Measurements from ENCODE around the gene ZNF30.
"Not testable (repeated sequence)": the region's sequence is repeated elsewhere in the genome, so short reads cannot be mapped to it uniquely, and the experiment has no call there.

Gene ZNF30

DNA sequence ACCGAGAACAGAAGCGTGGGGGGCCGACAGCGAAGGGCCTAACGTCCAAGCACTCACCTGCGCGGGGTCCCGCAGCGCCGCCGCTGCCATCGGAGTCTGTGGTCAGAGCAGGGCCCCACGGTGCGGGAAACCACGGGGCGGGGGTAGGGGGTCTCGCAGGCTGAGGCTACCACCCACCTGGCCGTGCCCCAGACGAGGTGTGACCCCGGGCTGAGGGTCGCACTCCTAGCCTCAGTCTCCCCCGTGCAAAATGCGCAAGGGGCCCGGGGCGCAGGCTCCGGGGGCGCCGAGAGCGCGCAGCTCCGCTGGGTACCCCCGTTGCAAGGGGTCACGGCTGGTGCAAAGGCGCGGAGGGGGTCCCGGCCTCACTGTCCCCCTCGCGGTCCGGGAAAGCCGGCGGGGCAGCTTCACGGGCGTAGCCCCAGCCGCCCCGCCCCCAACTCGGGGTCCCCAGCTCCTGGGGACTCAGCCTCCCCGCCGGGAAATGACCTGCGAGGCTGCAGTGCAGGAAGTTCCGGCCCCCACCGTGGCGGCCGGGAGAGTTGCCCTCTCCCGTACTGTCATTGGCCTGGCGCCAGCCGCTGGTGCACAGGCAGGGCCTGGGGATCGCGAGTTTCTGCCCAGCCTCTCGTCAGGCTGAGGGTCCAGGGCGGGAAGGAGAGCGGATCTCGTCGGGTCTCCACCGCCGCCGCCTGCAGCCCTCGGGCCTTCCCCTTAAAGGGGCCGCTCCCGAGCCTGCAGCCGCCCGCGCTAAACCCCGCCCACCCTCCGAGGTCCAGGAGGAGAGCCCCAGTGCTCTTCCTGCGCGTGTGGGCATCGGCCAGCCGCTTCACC, 37.1 kb downstream of the ZNF30 start, which contains the start of gene ZNF792:
ZNF792 (minus strand) TSS at position 657 of the 834 bp plus-strand sequence; CDS start at position 90, 567 bp downstream.
- Mint-ChIP-seq H3K36me3 (ENCODE audit: insufficient read depth) (peaks cover 38% of the 10 kb centered on the region), H3K4me3 (peak within 1 kb of the TSS; percentile 88 to 97), H3K4me1 (ENCODE audit: low read depth in 2 of 2) (peaks cover 28 to 29% of the 10 kb centered on the region in 2 donors), H3K27ac (peak within 1 kb of the TSS; percentile 88 to 91), H3K9me3 (peaks cover 27 to 33% of the 10 kb centered on the region in 2 donors), H3K27me3 (no peaks in the 10 kb centered on the region)
- DNase-seq = peak in 2 of 3 experiments; percentile 5 to 26
- peak; percentile 67 for ATAC-seq (replicated peaks)

DNA sequence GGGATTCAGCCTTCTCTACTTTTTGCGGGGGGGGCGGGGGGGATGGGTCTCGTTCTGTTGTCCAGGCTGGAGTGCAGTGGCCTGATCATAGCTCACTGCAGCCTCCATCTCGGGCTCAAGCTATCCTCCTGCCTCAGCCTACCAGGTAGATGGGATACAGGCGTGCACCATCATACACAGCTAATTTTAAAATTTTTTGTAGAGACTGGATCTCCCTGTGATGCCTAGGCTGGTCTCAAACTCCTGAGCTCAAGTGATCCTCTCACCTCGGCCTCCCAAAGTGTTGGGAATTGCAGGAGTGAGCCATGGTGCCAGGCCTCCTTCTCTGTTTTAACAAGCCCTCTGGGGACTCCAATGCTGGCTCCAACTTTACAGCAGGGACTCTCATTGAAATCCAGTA, 37.9 kb downstream of the ZNF30 start:
- H3K27ac Mint-ChIP-seq = no peak overlapping the region
- no peak for ATAC-seq (replicated peaks)
- peak overlapping the region; percentile 88 to 97 for H3K4me3 Mint-ChIP-seq
- no peak for DNase-seq
- H3K4me1 Mint-ChIP-seq (ENCODE audit: low read depth in 2 of 2) = peaks cover 28 to 29% of the 10 kb centered on the region in 2 donors
- H3K27me3 Mint-ChIP-seq = no peaks in the 10 kb centered on the region
- peaks cover 30% of the 10 kb centered on the region for H3K36me3 Mint-ChIP-seq (ENCODE audit: insufficient read depth)
- H3K9me3 Mint-ChIP-seq = peaks cover 27 to 33% of the 10 kb centered on the region in 2 donors

DNA sequence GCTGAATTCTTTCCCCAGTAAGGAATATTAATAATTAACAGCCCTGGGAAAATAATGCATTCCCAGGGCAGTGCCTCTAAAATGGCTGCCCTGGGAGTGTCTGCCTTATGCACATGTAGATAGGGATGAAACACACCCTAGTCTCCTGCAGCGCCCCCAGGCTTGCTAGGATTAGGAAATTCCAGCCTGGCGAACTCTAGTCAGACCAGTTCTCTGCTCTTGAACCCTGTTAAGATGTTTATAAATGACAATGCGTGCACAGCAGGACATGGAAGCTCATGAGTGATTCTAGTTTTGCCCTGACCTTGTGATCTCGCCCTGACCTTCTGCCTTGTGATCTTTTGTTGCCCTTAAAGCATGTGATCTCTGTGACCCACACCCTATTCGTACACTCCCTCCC, 38.8 kb downstream of the ZNF30 start:
- ATAC-seq (replicated peaks) = not testable (repeated sequence)
- H3K4me3 Mint-ChIP-seq = peak overlapping the region; percentile 33 to 54
- H3K9me3 Mint-ChIP-seq = peaks cover 23 to 24% of the 10 kb centered on the region in 2 donors

DNA sequence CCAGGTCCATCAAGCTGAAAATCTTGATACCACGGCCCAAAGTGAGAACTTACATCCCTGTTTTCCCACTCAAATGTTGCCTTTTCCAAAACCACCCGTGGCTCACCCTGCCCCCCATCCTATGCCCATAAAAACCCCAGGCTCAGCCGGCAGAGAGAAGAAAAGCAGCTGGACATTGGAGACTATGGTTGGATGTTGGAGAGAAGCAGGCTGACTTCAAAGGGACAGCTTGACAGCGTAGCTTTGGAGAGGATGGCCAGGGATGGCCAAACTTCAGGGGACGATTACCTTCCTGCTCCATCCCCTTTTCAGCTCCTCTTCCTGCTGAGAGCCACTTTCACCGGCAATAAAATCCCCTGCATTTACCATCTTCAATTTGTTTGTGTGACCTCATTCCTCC, 40.8 kb downstream of the ZNF30 start:
- H3K4me3 Mint-ChIP-seq = no peak overlapping the region
- ATAC-seq (replicated peaks) = no peak
- no peak for DNase-seq
- peaks cover 7% of the 10 kb centered on the region for H3K36me3 Mint-ChIP-seq (ENCODE audit: insufficient read depth)
- H3K9me3 Mint-ChIP-seq = peaks cover 6 to 12% of the 10 kb centered on the region in 2 donors
- H3K4me1 Mint-ChIP-seq (ENCODE audit: low read depth in 2 of 2) = peaks cover 9 to 11% of the 10 kb centered on the region in 2 donors
- no peak overlapping the region for H3K27ac Mint-ChIP-seq
- no peaks in the 10 kb centered on the region for H3K27me3 Mint-ChIP-seq

More for the DNA sequence above, 38.8 kb downstream of the ZNF30 start:
- DNase-seq, H3K27me3 Mint-ChIP-seq: not testable (repeated sequence)
- H3K36me3 Mint-ChIP-seq (ENCODE audit: insufficient read depth) = peaks cover 21% of the 10 kb centered on the region
- H3K27ac Mint-ChIP-seq = peak overlapping the region in 1 of 2 donors; percentile 72
- peaks cover 25% of the 10 kb centered on the region in 2 donors for H3K4me1 Mint-ChIP-seq (ENCODE audit: low read depth in 2 of 2)

DNA sequence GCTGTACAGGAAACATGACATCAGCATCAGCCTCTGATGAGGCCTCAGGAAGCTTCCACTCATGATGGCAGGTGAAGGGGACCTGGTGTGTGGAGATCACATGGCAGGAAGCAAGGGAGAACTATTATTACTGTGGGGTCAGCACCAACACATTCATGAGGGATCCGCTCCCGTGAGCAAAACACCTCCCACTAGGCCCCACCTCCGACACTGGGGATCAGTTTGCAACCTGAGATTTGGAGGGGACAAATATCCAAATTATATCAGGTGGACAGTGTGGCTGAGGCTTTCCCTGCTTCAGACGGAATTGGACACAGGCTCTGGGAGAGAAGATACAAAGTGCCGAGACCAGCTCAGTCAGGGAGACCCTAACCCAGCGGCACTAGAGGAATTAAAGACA, 43.0 kb downstream of the ZNF30 start:
- H3K27me3 Mint-ChIP-seq = no peaks in the 10 kb centered on the region
- H3K9me3 Mint-ChIP-seq = peaks cover 0 to 4% of the 10 kb centered on the region in 2 donors
- H3K4me3 Mint-ChIP-seq = no peak overlapping the region
- no peak overlapping the region for H3K27ac Mint-ChIP-seq
- ATAC-seq (replicated peaks) (no peak), DNase-seq (no peak)
- H3K36me3 Mint-ChIP-seq (ENCODE audit: insufficient read depth) = peaks cover 17% of the 10 kb centered on the region
- peaks cover 9% of the 10 kb centered on the region in 2 donors for H3K4me1 Mint-ChIP-seq (ENCODE audit: low read depth in 2 of 2)

DNA sequence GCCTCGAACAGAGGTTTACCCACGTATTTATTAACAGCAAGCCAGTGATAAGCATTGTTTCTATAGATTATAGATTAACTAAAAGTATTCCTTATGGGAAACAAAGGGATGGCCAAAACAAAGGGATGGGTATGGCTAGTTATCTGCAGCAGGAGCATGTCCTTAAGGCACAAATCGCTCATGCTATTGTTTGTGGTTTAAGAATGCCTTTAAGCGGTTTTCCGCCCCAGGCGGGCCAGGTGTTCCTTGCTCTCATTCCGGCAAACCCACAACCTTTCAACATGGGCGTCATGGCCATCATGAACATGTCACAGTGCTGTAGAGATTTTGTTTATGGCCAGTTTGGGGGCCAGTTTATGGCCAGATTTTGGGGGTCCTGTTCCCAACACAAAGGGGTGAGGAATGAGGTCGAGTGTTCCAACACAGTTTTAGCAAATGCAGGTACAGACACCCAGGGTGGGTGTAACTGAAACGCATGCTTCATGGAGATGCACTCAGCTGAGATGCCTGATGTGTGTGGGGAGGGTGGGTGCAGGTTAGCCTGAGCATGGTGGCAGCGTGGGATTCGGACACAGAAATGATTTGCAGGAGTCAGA, 43.6 kb downstream of the ZNF30 start:
- ATAC-seq (replicated peaks); H3K4me3 Mint-ChIP-seq; H3K27me3 Mint-ChIP-seq; H3K9me3 Mint-ChIP-seq; DNase-seq: not testable (repeated sequence)
- H3K4me1 Mint-ChIP-seq (ENCODE audit: low read depth in 2 of 2) = peaks cover 9 to 10% of the 10 kb centered on the region in 2 donors
- H3K27ac Mint-ChIP-seq = peak overlapping the region in 1 of 2 donors; percentile 41
- H3K36me3 Mint-ChIP-seq (ENCODE audit: insufficient read depth) = peaks cover 17% of the 10 kb centered on the region

DNA sequence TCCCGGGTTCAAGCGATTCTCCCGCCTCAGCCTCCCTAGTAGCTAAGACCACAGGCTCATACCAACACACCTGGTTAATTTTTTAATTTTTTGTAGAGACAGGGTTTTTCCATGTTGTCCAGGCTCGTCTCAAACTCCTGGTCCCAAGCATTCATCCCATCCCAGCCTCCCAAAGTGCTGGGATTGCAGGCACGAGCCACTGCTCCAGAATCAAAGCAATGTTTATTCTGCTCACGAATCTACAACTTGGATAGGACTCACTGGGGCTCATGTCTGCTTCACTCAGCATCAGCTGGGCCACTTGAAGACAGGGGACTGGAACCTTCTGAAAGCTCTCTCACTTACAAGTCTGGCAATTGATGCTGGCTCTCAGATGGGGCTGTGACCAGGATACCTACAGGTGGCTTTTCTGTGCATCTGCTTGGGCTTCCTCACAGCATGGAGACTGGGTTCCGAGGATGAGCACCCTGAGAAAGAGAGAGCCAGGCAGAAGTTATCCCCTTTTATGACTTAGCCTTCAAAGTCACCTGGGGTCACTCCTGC, 45.5 kb downstream of the ZNF30 start:
- H3K27ac Mint-ChIP-seq = no peak overlapping the region
- no peak for ATAC-seq (replicated peaks)
- DNase-seq = no peak

DNA sequence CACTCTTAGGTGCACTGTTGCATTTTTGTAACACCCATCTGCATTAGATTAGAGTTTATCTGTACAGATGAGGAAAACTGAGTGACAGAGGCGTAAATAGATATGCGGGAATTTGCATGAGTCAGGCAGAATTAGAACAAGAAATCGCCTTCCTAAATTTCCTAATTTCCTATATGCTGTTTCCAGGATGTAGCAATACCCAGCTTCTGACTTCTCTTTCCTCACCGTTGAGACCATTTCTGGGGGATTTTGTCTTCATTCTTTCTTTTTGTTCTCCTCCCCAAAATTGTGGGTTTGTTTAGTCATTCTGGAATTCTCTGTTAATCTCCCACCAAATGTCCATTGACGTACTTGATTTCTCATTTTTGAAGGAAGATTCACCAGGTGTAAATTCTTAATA, 47.9 kb downstream of the ZNF30 start:
- H3K4me3 Mint-ChIP-seq = no peak overlapping the region
- ATAC-seq (replicated peaks) (no peak), DNase-seq (no peak)
- no peak overlapping the region for H3K27ac Mint-ChIP-seq
- H3K36me3 Mint-ChIP-seq (ENCODE audit: insufficient read depth) = peaks cover 11% of the 10 kb centered on the region
- H3K9me3 Mint-ChIP-seq = no peaks in the 10 kb centered on the region
- no peaks in the 10 kb centered on the region for H3K27me3 Mint-ChIP-seq
- peaks cover 9 to 10% of the 10 kb centered on the region in 2 donors for H3K4me1 Mint-ChIP-seq (ENCODE audit: low read depth in 2 of 2)

More for the DNA sequence above, 45.5 kb downstream of the ZNF30 start:
- H3K27me3 Mint-ChIP-seq = no peaks in the 10 kb centered on the region
- no peaks in the 10 kb centered on the region for H3K9me3 Mint-ChIP-seq
- peaks cover 15% of the 10 kb centered on the region for H3K36me3 Mint-ChIP-seq (ENCODE audit: insufficient read depth)
- no peak overlapping the region for H3K4me3 Mint-ChIP-seq
- peaks cover 9 to 10% of the 10 kb centered on the region in 2 donors for H3K4me1 Mint-ChIP-seq (ENCODE audit: low read depth in 2 of 2)

DNA sequence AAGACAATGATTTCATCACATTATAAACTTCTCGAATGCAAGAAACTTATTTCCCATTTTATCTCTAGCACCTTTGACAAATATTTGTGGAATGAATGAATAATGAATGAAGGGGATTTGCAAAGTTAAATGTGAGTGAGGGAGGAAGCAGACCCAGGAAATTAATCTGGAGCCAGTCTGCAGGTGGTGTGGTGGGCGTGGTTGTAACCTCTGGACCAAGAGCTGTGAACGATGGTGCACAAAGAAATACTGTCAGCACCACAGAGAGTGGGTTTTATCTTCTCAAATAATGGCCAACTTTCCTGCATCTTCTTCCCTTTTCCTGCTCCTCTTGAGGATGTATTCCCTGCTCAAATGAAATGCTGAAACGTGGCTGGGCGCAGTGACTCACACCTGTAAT, 48.4 kb downstream of the ZNF30 start:
- peaks cover 9 to 10% of the 10 kb centered on the region in 2 donors for H3K4me1 Mint-ChIP-seq (ENCODE audit: low read depth in 2 of 2)
- DNase-seq = no peak
- peaks cover 11% of the 10 kb centered on the region for H3K36me3 Mint-ChIP-seq (ENCODE audit: insufficient read depth)
- no peaks in the 10 kb centered on the region for H3K27me3 Mint-ChIP-seq
- H3K4me3 Mint-ChIP-seq = no peak overlapping the region
- H3K9me3 Mint-ChIP-seq = no peaks in the 10 kb centered on the region
- H3K27ac Mint-ChIP-seq = no peak overlapping the region
- ATAC-seq (replicated peaks) = no peak

DNA sequence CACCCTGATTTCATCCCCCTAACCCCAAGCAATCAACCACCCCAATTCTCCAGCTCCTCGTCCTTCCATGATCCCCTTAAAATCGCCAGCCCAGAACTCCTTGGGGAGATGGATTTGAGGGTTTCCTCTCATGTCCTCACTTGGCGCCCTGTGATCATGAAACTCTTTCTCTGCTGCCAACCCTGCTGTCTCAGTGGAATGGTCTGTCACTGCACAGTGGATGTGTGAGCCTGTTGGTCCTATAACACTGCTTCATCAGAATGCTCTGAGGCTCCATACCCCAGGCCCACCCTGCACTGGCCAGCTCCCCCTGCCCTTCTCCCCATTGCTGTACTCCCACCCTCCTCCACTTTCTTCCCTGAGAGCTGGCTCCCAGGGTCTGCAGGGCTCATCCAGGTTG, 49.9 kb downstream of the ZNF30 start:
- ATAC-seq (replicated peaks) (no peak), DNase-seq (no peak)
- peaks cover 9 to 10% of the 10 kb centered on the region in 2 donors for H3K4me1 Mint-ChIP-seq (ENCODE audit: low read depth in 2 of 2)
- peaks cover 11% of the 10 kb centered on the region for H3K36me3 Mint-ChIP-seq (ENCODE audit: insufficient read depth)
- no peak overlapping the region for H3K4me3 Mint-ChIP-seq
- no peaks in the 10 kb centered on the region for H3K27me3 Mint-ChIP-seq
- H3K27ac Mint-ChIP-seq = no peak overlapping the region
- H3K9me3 Mint-ChIP-seq = no peaks in the 10 kb centered on the region

DNA sequence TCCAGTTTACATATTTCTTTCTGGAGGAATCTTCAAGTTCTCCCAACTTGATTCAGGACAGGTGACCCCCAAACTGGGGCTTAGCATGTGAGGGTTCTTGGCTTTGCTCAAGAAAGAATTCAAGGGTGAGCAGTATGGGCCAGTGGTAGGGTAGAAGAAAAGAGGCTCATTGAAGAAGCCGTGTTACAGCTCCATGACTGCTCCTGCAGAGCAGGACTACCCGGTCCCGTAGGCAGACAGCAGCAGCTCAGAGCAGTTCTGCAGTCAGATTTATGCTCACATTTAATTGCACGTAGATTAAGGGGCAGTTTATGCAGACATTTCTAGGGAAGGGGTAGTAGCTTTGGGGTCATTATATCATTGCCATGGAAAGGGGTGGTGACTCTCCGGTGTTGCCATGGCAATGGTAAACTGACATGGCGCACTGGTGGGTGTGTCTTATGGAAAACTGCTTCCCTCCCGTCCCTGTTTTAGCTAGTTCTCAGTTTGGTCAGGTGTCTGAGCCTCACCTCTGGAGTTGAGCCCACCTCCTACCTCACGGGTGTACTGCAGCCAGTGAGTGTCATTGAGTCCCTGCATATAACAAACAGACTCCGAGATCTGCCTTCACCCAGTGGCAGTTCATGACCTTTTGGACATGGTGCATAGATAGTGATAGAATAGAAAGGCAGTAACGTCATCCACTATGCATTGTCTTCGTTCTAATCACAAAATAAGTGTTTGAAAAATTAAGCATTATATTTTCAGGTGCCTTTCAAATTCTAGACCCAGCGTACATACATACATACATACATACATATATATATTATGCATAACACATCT, 53.3 kb downstream of the ZNF30 start:
- ATAC-seq (replicated peaks) = no peak
- no peak for DNase-seq
- Mint-ChIP-seq H3K27me3 (no peaks in the 10 kb centered on the region), H3K27ac (no peak overlapping the region), H3K4me1 (ENCODE audit: low read depth in 2 of 2) (peaks cover 0 to under 1% of the 10 kb centered on the region in 2 donors), H3K4me3 (no peak overlapping the region), H3K36me3 (ENCODE audit: insufficient read depth) (no peaks in the 10 kb centered on the region), H3K9me3 (no peaks in the 10 kb centered on the region)

DNA sequence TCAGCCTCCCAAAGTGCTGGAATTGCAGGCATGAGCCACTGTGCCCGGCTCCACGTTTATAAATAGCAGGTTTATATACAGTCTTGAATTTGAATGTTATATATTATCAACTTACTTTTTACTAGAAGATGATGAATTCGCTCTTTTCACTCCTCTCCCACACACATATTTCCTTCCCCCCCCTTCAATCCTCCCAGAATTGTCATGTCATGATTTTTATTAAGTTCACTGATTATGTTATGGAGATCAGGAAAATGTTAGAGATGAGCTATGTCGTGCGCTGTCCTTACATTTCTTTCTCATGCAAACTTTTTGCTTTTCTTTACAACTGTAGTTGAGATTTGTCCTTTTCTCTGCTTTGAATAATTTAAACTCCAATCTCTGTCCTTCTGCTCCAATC, 55.6 kb downstream of the ZNF30 start:
- Mint-ChIP-seq H3K36me3 (ENCODE audit: insufficient read depth) (no peaks in the 10 kb centered on the region), H3K9me3 (no peaks in the 10 kb centered on the region), H3K4me3 (no peak overlapping the region), H3K27me3 (no peaks in the 10 kb centered on the region), H3K4me1 (ENCODE audit: low read depth in 2 of 2) (peaks cover 9% of the 10 kb centered on the region in 2 donors), H3K27ac (no peak overlapping the region)
- ATAC-seq (replicated peaks) = no peak
- no peak for DNase-seq

DNA sequence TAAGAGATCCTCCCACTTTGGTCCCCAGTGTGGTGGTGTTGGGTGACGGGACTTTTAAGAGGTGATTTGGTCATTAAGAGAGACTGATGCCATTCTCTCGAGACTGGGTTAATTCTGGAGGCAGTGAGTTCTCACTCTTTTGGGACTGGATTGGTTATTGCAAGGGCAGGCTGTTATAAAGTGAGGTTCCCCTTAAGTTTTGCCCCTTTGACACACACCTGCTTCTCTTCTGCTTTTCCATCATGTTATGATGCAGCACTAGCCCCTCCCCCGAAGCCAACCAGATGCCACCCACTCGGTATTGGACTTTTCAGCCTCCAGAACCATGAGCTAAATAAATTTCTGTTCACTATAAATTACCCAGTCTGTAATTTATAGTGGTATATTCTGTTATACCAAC, 57.1 kb downstream of the ZNF30 start:
- peak overlapping the region in 1 of 2 donors; percentile 5 for H3K27ac Mint-ChIP-seq
- peaks cover 9% of the 10 kb centered on the region in 2 donors for H3K4me1 Mint-ChIP-seq (ENCODE audit: low read depth in 2 of 2)
- no peak overlapping the region for H3K4me3 Mint-ChIP-seq
- no peak for ATAC-seq (replicated peaks)
- no peaks in the 10 kb centered on the region for H3K36me3 Mint-ChIP-seq (ENCODE audit: insufficient read depth)
- no peaks in the 10 kb centered on the region for H3K9me3 Mint-ChIP-seq
- no peaks in the 10 kb centered on the region for H3K27me3 Mint-ChIP-seq
- no peak for DNase-seq

Data from effector memory CD8-positive, alpha-beta T cell (primary cell).